Right ventricle myocardium inferior (tissue), 1 donor: Measurements from ENCODE around the gene SDK2. TPM values are rescaled to one million over a fixed set of nuclear protein-coding genes. Genes with fewer than 3 reads are reported as not detected.
A peak's percentile ranks its signal among the peaks of the same experiment; 100 is the strongest.
"Not testable (repeated sequence)": the region's sequence is repeated elsewhere in the genome, so short reads cannot be mapped to it uniquely, and the experiment has no call there.

Experiments used
- ATAC-seq: fragments of 200-7000 bp; cut with Tn5 transposase; one replicate; pipeline ENCODE4 v1.9.1; 2020; ENCODE audit warnings: mild to moderate bottlenecking, moderate library complexity
- DNase-seq: peaks from one replicate; pipeline ENCODE4 v3.0.0; 2021; ENCODE audit errors: missing footprints
- intact Hi-C: fragments of 100-400 bp; cut with DNase I; formaldehyde crosslinking; loops from one replicate; pipeline ENCODE4 v1.11.0; 2022
- total RNA-seq: library from RNA; stranded (reverse); fragmentation: NEBNext Ultra II Directional; extraction: Animal tissue kit (Norgen Biotek cat#: 25700); gene quantifications from one replicate; pipeline ENCODE4 v1.2.1, GENCODE V29; 2021
- donor health status: DM: no; HTN: yes; CAD: no; lungs with severe emphysema.

The SDK2 gene
- total RNA-seq, 1 donor from 2014 or later, result 1.6 TPM

DNA sequence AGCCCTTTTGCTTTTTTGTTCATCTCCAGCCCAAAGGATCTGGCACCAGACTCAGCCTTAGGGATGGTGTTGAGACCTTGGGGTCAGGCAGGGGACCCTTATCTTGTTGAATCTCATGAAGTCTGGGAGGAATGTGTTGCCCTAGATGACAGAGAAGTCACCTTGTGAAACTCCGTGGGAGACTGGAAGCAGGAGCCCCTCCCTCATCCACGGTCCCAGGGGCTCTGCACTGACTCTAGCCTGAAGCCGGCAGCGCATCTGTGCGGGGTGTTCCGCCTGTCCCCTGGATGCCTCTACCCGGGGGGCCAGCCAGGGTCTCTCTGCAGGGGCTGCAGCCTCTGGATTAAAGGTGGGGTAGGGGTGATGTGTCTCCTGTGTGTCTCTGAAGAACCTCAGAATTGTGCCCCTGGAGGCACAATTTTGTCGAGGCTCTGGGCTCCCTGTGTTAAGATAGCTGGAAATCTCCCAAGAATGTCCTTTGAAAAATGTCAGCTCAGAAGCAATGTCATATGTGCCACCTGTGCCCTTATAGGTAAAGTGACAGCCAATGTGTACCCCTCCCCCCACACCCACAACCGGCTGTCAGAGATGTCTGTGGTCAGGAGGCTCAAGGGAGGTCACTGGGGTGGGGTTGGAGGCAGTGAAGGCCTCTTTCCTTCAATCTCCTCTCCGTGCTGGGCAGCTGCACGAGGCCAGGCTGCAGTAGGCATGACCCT, 300.3 kb downstream of the SDK2 start:
- DNase-seq (peak; percentile 57), ATAC-seq (peak; percentile 5)
- intact Hi-C loops, result no loop called here

DNA sequence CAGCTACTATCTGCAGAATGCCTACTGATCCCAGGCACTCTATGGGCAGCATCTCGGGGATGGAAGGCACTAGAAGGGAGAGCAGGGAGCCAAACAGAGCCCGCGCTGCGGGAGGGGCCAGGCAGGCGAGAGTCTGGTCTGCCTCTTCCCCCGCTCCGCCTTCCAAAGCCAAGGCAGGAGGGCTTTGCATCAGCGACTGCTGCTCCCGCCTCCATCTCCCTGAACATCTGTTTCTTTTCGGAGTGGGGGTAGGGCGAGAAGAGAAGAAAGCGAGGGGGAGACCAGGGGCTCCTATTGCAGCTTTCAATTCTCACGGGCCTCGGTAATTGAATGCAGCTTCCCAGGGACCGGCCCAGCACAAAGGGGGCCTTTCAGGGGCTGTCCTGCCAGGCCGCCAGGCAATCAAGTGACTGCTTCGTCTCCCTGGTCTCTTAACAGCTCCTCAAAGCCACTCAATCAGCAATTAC, 301.0 kb downstream of the SDK2 start:
- DNase-seq, result peak; percentile 80
- intact Hi-C loops, result no loop called here
- peak; percentile 76 for ATAC-seq

DNA sequence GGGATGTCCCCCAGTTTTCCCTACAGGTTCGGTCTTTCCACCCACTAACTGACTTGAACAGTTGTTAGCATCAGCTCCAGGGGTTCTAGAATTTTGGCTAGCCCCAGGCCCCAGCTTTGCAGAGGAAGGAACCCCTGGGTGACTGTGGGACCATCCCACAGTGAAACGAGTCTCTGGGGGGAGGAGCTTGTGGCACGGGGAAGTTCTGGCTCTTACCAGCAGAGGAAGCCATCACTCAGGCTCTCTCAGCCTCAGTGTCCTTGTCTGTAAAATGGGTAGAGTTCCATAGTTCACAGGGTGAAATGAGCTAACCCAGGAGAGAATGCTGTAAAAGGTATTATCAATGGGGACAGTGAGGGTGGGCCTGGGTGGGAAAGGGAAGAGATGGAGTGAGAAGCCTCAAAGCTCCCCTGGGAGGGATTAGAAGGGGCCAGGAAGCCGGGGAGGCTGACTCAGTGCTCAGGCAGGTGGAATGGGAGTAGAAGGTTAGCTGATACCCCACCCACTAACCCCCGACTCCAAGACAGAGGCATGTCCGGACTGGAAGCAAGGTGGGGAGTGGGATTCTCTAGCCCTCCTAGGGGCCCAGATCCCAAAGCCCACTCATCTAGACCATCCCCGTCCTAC, 301.6 kb downstream of the SDK2 start:
- intact Hi-C loops, result no loop called here
- ATAC-seq (no peak), DNase-seq (no peak)

DNA sequence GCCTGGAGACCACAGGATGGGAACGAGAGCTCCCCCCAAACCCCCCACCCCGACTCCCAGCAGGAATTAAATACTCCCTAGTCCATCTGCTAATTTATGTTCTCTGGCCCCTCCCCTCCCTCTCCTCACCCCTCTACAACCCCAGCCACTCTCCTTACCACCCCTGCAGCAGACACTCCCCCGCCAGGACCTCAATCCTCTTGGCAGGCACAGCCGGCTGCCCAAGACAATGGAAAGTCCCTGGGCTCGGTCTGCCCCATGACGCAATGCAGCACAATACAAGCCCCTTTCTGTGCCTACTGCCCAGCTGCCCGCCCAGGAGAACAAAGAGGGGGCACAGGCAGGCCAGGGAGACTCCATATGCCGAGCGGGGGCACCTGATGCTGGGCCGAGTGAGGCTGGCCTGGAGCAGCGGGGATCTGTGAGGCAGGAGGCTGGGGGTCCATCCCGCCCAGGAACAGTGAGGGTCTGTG, 302.2 kb downstream of the SDK2 start:
- ATAC-seq, result peak; percentile 49
- intact Hi-C loops, result no loop called here
- peak; percentile 76 for DNase-seq

DNA sequence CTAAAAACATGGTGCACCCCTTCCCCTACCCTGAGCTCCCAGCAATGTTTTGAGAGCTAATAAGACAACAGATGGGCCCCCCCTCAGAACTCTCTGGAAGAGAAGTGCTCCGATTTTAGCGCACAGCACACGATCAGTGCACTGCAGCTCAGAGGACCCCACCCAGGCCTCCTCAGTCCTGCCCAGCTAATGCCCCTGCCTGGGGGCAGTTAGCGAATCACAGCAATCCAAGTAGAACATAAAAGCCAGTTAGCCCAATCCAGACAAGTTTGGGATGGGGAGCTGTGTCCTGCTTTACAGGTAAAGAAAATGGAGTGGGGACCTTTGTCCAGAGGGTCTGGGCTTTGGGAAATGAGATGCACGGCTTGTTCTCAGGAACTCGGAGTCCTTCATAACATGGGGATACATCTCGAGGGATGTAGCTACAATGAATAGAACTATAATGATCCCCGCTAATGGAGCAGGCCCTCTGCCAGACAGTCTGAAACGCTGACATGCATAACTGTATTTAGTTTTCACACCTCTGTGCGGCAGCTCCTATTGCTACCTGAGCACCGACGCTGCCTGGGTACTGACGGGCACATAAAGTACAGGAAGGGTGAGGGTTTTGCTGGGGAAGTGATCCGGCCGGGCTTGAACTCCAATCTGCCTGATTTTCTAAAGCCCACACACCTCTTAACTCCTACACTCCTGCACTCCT, 302.7 kb downstream of the SDK2 start:
- peak; percentile 5 for ATAC-seq
- intact Hi-C loops, result no loop called here
- peak; percentile 31 for DNase-seq

DNA sequence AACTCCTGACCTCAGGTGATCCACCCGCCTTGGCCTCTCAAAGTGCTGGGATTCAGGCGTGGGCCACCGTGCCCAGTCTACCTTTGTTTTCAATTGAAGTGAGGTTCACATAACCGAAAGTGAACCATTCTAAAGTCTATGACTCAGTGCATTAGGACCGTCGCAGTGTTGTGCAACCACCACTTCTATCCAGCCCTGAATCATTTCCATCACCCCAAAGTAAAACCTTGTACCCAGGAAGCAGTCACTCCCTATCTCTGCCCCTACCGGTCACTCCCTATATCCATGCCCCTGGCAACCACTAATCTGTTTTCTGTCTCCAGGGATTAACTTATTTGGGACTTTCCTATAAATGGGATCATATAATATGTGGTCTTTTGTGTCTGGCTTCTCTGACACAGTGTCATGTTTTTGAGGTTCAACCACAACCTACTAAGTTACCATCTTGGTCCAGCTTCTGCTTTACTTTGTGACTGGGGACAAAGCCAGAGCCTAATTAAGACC, 304.1 kb downstream of the SDK2 start:
- intact Hi-C loops, result no loop called here
- peak; percentile 58 for DNase-seq
- no peak for ATAC-seq

DNA sequence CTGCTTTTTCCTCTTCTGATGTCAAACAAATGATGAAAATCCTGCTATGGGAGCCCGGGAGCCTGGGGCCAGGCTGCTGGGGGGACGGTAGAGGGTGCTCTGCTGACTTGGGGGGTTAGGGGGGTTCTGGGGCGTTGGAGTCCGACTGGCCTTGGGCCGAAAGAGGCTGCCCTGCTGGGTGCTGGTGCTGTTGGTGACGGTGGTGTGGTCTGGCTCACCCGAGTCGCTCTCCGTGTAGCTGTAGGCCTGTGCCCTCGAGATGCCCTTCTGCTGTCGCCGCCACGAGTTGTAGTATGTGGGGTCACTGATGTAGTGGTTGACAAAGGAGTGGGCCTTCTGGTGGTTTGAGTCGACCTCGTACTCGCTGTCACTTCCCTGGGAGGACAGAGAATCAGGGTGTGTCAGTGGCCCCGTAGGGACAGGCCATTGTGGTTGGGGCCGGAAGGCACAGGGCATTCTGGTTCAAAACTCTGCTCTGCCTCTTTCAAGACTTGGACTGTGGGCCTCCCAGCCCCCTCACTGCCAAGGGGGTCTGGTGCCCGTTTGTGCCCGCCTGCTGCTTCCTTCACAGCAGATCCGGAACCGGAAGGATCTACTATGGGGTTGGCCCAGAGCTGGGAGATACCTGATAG, 305.6 kb downstream of the SDK2 start:
- DNase-seq (peak; percentile 17), ATAC-seq (no peak)
- intact Hi-C loops, result no loop called here

DNA sequence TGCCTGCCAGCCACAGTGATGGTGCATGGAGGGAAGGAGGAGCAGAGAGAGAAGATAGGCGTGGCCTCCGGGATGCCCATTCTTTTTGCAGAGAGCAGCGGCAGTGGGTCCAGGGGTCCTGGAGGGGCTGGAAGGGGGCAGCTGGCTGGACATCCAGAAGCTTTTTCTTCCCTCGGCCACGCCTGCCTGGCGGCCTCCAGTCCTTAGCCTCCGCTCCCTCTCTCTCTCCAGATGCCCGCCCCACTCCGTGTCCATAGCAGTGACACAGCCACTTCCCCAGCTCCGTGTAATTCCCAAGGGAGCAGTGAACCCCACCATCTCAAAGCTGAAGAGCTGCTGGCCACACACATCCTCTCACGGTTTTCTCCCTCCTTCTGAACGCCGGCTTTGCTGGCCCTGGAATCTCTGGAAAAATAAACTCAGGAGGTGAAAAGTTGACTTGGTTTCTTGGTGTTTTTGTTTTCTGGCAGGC, 306.2 kb downstream of the SDK2 start:
- DNase-seq (peak; percentile 58), ATAC-seq (no peak)
- intact Hi-C loops, result no loop called here

DNA sequence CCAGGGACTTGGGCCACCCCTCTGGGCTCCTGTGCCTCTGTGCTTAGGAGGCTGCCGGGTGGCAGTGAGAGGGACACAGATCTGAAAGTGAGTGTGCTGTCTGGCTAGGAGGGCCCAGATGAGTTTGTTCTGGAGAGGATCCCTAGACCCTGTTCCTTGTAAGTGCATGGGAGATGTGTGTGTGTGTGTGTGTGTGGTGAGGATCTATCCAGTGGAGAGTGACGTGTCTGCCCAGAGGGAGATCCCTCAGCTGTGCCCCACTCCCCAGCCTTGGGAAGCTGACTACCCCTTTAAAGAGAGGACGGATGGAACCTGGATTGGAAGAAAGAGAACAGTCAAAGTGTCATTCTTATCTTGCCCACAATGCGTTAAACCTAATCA, 306.9 kb downstream of the SDK2 start:
- intact Hi-C loops, result no loop called here
- no peak for ATAC-seq
- DNase-seq, result no peak

DNA sequence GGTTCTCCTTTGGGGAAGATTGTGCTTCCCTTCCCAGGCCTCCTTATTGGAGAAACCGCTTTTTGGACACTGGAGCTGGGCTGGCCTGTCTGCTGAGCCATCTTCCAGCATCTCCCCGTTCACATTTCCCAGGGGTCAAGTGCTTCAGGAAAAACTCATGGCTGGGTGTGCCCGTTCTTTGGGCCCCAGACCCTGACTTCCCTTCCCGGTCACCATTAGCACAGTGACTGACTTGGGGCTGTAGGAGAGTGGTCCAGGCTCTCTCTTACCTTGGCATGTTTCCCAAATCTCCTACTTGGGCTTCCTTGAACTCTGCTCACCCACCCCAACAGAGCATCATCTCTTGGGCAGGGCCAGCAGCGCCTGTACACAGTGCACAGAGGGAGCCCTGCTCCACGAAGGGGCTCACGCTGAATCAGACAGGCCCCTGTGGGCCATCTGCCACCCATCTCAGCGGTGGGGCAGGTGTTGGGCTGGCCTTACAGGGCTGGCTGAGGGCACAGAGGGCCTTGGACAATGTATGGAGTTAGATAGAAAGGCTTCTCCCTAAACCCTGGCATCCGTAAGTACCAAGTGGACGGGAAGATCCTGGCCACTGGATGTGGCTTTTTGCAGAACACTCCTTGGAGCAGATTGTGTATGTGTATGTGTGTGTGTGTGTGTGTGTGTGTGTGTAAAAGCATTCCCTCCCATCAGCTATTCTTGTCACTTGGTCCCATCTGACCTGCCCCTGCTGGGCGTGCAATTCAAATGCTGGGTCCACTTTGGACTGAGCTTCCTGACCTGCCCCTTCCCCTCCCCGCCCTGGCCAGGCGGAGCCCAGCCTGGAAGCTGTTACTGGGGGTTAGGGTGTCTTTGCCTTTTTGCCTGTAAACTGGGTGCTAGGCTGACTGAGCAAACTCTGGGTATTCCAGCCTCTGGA, 307.6 kb downstream of the SDK2 start:
- ATAC-seq (peak; percentile 18), DNase-seq (peak; percentile 60)
- intact Hi-C loops, result no loop called here

DNA sequence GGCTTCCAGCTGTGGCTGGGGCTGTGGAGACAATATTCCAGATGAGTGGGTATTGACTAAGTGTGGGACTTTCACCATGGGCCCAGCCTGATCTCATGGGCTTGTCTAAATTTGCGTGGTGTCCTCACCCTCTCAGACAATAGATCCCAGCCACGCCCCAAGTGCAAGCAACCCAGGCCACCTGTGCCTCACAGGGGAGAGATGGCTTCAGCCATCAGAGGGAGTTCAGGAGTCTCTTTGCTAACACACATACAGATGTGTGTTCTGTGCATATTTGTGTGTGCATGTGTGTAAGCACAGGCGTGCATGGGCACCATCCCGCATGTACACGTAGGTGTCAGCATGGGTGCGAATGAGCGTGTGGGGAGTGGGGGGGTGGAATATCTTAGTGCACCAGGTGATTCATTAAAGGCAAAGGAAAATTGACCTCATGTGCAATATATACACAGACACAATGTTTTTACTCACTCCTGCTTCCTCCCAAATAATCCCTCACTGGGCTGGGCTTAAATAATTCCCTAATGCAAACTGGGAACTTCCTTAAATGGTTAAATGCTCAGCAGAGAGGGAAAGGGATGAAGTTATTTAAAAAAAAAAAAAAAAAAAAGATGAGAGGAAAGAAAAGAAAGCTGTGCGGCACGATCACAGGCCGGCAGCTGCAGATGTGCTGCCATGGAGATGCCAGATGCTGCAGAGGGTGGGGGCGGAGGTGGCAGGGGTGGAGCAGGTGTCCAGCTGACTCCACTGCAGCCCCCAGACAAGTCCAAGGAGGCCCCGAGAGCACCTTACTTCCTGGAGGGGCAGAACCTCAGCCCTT, 308.4 kb downstream of the SDK2 start:
- ATAC-seq (no peak), DNase-seq (peak; percentile 63)
- intact Hi-C loops, result no loop called here

DNA sequence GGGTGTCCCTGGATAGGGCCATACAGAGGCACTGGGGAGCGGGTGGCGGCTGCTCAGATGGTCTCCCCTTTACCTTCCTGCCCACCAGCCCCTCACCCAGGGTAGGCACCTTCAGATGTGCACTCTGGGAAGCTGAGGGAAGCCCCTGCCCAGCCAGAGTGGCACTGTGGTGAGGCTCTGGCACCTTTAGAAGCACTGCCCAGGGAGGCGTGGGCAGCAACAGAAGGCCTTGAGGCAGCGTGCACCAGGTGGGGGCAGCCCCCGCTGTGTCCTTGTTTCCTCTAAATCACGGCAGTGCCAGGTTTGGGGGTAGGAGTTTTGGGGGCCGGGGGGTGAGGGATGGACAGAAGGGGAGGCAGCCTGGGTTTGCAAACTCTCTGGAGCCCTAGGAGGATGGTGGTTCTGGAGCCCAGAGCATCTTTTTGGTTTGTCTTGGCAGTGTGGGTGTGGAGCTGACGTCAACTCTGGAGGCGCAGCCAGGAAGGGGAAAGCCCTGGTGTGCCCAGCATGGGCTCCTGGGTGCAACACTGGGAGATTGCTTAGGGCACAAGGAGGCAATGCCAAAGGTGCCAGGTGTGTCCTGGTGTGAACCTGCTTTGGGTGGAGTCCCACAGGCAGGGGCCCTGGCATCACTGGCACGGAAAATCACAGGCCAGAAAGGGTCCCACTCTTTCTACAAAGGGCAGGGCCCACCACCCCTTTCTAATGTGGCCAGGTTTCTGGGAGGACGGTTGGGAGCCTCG, 309.3 kb downstream of the SDK2 start:
- intact Hi-C loops, result no loop called here
- ATAC-seq, result no peak
- peak; percentile 66 for DNase-seq

DNA sequence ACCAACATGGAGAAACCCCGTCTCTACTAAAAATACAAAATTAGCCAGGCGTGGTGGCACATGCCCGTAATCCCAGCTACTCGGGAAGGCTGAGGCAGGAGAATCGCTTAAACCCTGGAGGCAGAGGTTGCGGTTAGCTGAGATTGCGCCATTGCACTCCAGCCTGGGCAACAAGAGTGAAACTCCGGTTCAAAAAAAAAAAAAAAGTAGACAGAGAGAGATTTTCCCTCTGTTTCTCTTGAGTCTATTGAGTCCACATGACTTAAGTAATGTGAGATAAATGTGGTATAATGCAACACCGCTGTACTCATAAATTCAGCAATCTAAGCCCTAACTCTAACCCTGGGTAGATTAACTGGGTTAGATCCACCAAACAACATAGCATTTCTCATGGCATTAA, 310.8 kb downstream of the SDK2 start:
- intact Hi-C loops, ATAC-seq: not testable (repeated sequence)
- DNase-seq, result peak; percentile 61

DNA sequence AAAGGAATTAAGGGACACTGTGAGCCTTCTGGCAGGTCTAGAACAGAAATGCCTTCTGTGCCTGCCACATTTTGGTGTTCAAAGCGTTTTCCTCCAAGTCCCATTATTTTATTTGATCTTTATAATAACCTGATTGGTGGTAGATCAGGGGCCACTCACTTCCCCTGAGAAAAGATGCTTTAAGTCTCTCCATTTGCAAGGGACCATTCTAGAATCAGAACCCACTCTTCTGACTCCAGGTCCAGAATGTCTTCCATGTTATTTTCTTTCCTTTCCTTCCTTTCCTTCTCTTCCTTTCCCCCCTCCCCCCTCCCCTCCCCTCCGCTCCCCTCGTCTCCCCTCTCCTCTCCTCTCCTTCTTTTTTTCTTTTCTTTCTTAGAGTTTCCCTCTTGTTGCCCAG, 313.2 kb downstream of the SDK2 start:
- intact Hi-C loops, result no loop called here
- no peak for DNase-seq
- ATAC-seq, result no peak

DNA sequence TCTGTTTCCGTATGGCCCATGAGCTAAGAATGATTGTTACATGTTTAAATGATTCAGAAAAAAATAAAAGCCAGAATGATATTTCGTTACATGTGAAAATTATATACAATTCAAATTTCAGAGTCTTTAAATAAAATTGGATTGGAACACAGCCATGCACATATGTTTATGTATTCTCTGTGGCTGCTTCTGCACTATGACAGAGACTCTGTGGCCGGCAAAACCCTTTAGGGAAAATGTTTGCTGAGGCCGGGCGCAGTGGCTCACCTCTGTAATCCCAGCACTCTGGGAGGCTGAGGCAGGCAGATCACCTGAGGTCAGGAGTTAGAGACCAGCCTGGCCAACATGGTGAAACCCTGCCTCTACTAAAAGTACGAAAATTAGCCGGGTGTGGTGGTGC, 316.6 kb downstream of the SDK2 start:
- intact Hi-C loops, result no loop called here
- peak; percentile 6 for DNase-seq
- no peak for ATAC-seq

DNA sequence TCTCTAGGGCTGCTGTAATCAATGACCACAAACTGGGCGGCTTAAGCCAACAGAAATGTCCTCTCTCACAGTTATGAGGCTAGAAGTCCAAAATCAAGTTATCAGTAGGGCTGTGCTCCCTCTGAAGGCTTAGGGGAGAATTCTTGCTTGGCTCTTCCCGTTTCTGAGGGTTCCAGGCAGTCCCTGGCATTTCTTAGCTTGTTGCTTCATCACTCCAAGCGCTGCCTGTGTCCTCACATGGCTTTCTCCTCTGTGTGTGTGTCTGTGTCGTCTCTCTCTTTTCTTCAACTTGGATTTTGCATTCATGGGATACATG, 318.8 kb downstream of the SDK2 start:
- peak; percentile 60 for DNase-seq
- peak; percentile 90 for ATAC-seq
- intact Hi-C loops, result no loop called here
